Esophagus muscularis mucosa (tissue), 3 donors: ENCODE results near the gene CSNK1D.

Source experiments
- POLR2A ChIP-seq: fragments of 450-650 bp; IDR thresholded peaks from one replicate; pipeline ENCODE4 v1.6.1; 2017; ENCODE audit warnings: antibody characterized with exemption, moderate library complexity, mild to moderate bottlenecking, low read depth
- POLR2AphosphoS5 ChIP-seq, 2 donors: sonication (generic); formaldehyde crosslinking; IDR thresholded peaks; one replicate each; pipeline ENCODE4 v1.6.1; 2017; ENCODE audit warnings: antibody characterized with exemption in 2 of 2
- TF ChIP-seq, protein P1 (sequence below), 3 experiments: fragments of 200-600 bp in 2 of 3; fragments of 450-650 bp in 1 of 3; sonication (generic) in 2 of 3; IDR thresholded peaks; one replicate each; pipeline ENCODE4 v1.5.1; 2017 to 2019; ENCODE audit warnings: antibody characterized with exemption in 3 of 3, mild to moderate bottlenecking in 2 of 3, moderate library complexity in 1 of 3

DNA sequence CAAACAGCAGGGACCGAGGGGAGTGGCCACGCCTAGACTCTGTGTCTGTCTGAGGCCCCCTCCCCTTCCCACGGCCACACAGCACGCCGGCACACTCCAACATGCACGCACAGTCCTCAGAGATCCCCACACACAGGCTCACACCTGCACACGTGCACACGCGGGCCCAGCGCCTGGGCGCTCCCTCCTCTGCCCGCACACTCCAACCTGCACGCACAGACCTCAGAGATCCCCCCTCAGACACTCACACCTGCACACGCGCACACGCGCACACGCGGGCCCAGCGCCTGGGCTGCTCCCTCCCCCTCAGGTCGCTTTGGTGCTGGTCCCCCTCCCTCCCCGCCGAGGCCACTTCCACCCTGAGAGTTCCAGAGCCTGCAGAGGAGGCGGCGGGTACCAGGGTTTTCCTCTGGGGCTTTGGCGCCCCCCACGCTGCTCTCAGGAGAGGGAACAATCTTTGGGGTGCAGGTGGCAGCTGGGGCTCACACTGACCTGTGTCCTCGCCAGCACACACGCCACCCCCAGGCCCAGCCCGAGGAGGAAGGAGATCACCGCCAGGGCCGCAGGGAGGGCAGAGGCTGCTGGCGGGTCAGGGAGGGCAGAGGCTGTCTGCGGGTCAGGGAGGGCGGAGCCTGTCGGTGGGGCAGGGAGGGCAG is 42.3 kb upstream of the CSNK1D start:
- TF ChIP-seq, protein P1, sequence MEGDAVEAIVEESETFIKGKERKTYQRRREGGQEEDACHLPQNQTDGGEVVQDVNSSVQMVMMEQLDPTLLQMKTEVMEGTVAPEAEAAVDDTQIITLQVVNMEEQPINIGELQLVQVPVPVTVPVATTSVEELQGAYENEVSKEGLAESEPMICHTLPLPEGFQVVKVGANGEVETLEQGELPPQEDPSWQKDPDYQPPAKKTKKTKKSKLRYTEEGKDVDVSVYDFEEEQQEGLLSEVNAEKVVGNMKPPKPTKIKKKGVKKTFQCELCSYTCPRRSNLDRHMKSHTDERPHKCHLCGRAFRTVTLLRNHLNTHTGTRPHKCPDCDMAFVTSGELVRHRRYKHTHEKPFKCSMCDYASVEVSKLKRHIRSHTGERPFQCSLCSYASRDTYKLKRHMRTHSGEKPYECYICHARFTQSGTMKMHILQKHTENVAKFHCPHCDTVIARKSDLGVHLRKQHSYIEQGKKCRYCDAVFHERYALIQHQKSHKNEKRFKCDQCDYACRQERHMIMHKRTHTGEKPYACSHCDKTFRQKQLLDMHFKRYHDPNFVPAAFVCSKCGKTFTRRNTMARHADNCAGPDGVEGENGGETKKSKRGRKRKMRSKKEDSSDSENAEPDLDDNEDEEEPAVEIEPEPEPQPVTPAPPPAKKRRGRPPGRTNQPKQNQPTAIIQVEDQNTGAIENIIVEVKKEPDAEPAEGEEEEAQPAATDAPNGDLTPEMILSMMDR (IDR thresholded peaks at IDR 0.05): no peak
- TF ChIP-seq POLR2A (no peak), POLR2AphosphoS5 (IDR thresholded peaks at IDR 0.05) (no peak)
